Measurements from ENCODE around the gene MCL1. TPM values are rescaled to one million over a fixed set of nuclear protein-coding genes. Genes with fewer than 3 reads are reported as not detected.
A peak's percentile ranks its signal among the peaks of the same experiment; 100 is the strongest.

MCL1 gene
- total and polyA plus RNA-seq, 2 of the 13 experiments (the other 11 are each of a cell fraction or from before 2014, with no cell fraction given): 69.5 to 125 TPM

GRCh38 chr1:150561974-150562445 is 17.4 kb downstream of the MCL1 start (continued):
- TF ChIP-seq ZNF747 (CRISPR knock-in tag; IDR thresholded peaks at IDR 0.05; ENCODE audit: borderline replicate concordance): peak; percentile 66; the same call in 1 of the 2 replicates
- no peak for TF ChIP-seq NKX3-1 (CRISPR knock-in tag; IDR thresholded peaks at IDR 0.05)
- no peak for TF ChIP-seq PRMT3 (CRISPR knock-in tag; IDR thresholded peaks at IDR 0.05; ENCODE audit: borderline replicate concordance, low read depth)
- no peak for TF ChIP-seq ZNF615 (CRISPR knock-in tag; IDR thresholded peaks at IDR 0.05; ENCODE audit: borderline replicate concordance)
- TF ChIP-seq TARDBP (CRISPR knock-in tag; IDR thresholded peaks at IDR 0.05): peak; percentile 91
- no peak for TF ChIP-seq ZNF678 (CRISPR knock-in tag; IDR thresholded peaks at IDR 0.05)
- no peak for TF ChIP-seq KDM5A (IDR thresholded peaks at IDR 0.05; ENCODE audit: borderline replicate concordance, low read length)
- no peak for TF ChIP-seq ZNF546 (CRISPR knock-in tag; conservative IDR thresholded peaks at IDR 0.05)
- 0 out of 2 replicates have a peak, but pooled peaks have one; percentile 32 for TF ChIP-seq GATAD1 (CRISPR knock-in tag; IDR thresholded peaks at IDR 0.05)
- TF ChIP-seq EHMT2 (IDR thresholded peaks at IDR 0.05; ENCODE audit: borderline replicate concordance, low read depth, low read length): no peak
- no peak for TF ChIP-seq CENPT (CRISPR knock-in tag; IDR thresholded peaks at IDR 0.05; ENCODE audit: low read depth)
- no peak for TF ChIP-seq ZFYVE20 (CRISPR knock-in tag; IDR thresholded peaks at IDR 0.05; ENCODE audit: borderline replicate concordance, low read depth)
- TF ChIP-seq KDM2A (CRISPR knock-in tag; IDR thresholded peaks at IDR 0.05; ENCODE audit: borderline replicate concordance, low read depth): peak; percentile 84
- TF ChIP-seq, protein P1, sequence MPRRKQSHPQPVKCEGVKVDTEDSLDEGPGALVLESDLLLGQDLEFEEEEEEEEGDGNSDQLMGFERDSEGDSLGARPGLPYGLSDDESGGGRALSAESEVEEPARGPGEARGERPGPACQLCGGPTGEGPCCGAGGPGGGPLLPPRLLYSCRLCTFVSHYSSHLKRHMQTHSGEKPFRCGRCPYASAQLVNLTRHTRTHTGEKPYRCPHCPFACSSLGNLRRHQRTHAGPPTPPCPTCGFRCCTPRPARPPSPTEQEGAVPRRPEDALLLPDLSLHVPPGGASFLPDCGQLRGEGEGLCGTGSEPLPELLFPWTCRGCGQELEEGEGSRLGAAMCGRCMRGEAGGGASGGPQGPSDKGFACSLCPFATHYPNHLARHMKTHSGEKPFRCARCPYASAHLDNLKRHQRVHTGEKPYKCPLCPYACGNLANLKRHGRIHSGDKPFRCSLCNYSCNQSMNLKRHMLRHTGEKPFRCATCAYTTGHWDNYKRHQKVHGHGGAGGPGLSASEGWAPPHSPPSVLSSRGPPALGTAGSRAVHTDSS (CRISPR knock-in tag; conservative IDR thresholded peaks at IDR 0.05): no peak
- no peak for TF ChIP-seq ZNF562 (CRISPR knock-in tag; IDR thresholded peaks at IDR 0.05; ENCODE audit: borderline replicate concordance)
- no peak; the same call in 1 of the 2 replicates for TF ChIP-seq ZNF605 (CRISPR knock-in tag; IDR thresholded peaks at IDR 0.05)
- TF ChIP-seq ZNF343 (CRISPR knock-in tag; IDR thresholded peaks at IDR 0.05): no peak
- peak; percentile 77; the same call in 1 of the 2 replicates for TF ChIP-seq ZNF580 (CRISPR knock-in tag; IDR thresholded peaks at IDR 0.05; ENCODE audit: borderline replicate concordance, low read depth)
- no peak for TF ChIP-seq ZNF709 (CRISPR knock-in tag; IDR thresholded peaks at IDR 0.05)
- no peak for TF ChIP-seq RFX3 (CRISPR knock-in tag; IDR thresholded peaks at IDR 0.05)
- no peak for TF ChIP-seq IRF1 (CRISPR knock-in tag; IDR thresholded peaks at IDR 0.05; ENCODE audit: low read depth)
- 0 out of 2 replicates have a peak, but pooled peaks have one; percentile 31 for TF ChIP-seq ETV6 (CRISPR knock-in tag; conservative IDR thresholded peaks at IDR 0.05)
- no peak for TF ChIP-seq GTF2F1 (IDR thresholded peaks at IDR 0.05; ENCODE audit: low read length)
- TF ChIP-seq TBX2 (CRISPR knock-in tag; IDR thresholded peaks at IDR 0.05; ENCODE audit: borderline replicate concordance): peak; percentile 74; the same call in 1 of the 2 replicates
- TF ChIP-seq EEA1 (CRISPR knock-in tag; IDR thresholded peaks at IDR 0.05; ENCODE audit: borderline replicate concordance): no peak
- TF ChIP-seq SNAPC2 (CRISPR knock-in tag; IDR thresholded peaks at IDR 0.05): no peak
- TF ChIP-seq ZNF383 (CRISPR knock-in tag; IDR thresholded peaks at IDR 0.05; ENCODE audit: borderline replicate concordance): no peak
- TF ChIP-seq ZBTB2 (CRISPR knock-in tag; IDR thresholded peaks at IDR 0.05; ENCODE audit: low read depth): no peak
- TF ChIP-seq SCMH1 (CRISPR knock-in tag; IDR thresholded peaks at IDR 0.05; ENCODE audit: borderline replicate concordance): no peak
